NOMO-1 treated with DMSO at 0.1 percent for 48 hours (cell line): ENCODE data around the gene FZD10.

Experiments used
- DNase-seq: peaks from one replicate; lab custom pipeline; 2025; ENCODE audit not compliant: unreplicated experiment; lab: John Stamatoyannopoulos, UW

Gene FZD10

DNA sequence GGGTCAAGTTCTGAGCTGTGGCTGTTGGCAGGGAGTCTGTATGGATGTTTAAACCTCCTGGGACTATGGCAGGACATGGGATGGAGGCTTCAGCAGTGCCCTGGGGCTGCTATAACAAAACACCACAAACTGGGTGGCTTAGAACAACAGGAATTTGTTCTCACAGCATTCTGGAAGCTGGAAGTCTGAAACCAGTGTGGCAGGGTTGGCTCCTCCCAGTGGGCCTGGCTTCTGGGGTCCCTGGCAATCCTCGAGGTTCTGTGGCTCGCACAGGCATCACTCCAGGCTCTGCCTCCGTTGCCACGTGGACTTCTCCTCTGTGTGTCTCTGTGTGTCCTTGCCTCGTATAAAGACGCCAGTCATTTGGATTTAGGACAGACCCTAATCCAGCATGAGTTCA is 39.9 kb downstream of the FZD10 start:
- DNase-seq = no peak

DNA sequence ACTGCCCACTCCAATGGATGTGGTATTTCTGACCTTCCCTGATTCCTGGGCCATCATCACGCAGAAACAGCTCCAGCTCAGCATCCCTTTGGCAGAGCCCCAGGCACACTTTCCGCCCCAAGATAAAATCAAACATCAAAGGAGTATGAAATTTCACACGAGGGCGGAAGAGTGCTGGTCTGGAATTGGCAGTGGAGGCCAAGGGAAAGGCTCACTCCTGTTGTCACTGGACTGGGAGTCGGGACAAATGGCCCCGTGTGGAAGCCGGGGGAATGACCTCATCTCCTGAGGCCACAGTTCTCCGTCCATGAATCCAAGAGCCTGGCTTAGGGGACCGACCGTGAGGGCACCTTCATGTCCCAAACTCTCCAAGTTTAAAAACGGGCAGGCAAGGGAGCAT is 40.9 kb downstream of the FZD10 start:
- no peak for DNase-seq

DNA sequence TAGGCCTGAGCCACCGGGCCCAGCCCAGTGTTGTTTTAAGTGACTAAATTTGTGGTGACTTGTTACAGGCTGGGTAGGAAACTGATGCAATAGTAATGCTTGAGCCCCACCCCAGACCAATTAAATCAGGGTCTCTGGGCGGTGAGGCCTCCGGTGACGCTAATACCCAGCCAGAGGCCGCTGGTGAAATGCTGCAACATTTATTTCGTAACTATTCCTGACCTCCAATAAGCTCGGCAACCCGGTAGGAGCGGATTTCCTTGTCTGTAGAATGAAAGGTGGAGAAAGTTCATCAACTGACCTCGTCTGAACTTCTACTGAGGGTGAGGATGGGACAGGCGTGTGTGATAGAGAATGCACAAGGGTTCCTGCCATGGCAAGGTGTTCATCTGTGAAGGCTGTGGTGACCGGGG is 42.3 kb downstream of the FZD10 start:
- peak; percentile 80 for DNase-seq

DNA sequence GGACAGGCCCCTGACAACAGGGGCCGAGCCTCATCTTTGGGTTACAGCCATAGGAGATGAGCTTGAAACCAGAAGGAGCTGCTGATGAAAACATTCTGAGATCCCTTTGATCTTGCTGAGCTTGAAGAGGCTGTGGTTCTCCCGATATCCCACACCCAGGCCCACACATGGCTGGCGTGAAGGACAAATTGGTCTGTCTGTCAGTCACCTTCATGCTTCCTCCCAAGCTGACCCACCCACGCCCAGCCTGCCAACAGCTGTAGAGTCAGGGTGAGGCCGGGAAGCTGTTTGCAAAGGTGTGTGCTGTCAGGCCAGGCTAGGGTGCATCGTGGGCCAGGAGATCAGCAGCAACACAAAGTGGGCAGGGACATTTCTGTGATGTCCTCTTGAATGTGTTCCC is 43.2 kb downstream of the FZD10 start:
- no peak for DNase-seq

DNA sequence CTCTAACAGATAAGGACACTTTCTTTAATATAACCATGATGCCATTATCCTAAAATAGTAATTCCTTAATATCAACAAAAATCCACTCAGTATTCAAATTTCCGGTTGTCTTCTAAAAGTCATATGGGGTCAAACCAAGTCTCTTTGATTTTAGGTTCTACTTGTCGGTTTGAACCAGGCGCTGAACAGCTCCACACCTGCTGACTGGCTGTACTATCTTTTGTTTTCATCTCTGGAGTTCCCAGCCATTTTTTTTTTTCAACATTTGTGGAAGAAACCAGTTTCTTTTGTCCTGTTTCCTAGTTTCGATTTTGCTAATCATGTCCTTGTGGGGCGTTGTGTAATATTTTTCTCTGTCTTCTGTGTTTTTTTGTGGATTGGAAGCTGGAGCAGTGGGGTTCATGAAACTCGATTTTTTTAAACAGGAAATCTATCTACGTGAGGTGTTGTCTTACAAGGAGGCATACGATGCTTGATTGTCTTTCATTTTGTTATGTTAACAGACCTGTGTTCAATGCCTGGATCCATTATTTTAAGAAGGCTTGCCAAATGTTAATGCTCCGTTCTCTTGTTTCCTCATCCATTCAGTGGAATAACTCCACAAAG is 50.2 kb downstream of the FZD10 start:
- peak; percentile 15 for DNase-seq

DNA sequence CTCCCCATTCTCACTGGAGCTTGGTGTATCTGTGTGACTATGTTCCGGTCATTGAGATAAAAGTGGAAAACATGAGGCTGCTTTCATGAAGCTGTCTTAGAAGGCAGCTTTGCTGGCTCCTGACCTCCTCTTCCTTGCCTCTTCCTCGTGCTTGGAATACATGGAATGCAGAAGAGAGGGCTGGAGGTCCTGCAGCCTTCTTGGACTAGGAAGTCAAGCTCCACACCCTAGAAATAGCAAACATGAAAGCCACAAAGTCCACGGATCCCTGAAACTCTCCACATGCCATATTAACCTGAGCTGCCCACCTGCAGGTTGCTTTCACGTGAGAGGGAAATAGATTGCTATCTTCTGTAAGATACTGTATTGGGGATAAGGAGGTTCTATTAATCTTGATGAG is 51.0 kb downstream of the FZD10 start:
- no peak for DNase-seq

DNA sequence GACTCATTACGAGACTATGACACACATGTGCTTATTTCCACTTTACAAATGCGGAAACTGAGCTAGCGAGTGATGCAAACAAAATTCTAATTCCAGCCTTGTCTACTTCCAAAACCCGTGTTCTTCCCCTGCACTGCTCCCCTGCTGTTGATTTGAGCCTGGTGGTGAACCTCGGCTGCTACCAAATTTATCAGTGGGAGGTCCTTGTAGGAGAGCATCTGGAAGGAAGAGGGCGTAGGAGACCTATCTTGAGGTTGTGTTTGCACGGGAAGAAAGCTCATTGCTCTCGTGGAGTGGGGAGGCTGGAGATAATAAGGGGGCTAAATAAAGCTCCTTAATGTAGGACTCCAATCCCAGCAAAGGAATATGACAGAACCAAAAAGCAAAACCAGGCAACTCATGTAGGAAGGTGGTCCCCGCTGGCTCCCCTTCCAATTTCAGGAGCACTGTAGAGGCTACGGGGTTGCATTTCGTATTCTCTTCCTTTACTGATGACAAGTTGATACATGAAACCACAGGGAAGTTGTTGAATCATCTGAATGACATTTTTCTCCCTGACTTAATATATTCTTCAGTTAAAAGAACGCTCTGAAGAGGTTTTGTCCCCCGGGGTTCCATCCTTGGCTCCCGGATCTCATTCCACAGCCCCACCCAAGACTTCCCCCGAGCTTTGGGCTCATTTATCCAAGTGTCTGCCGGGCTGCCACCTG is 52.6 kb downstream of the FZD10 start:
- DNase-seq = no peak
